Smooth muscle cell (in vitro differentiated cells): ENCODE results near the gene PFDN1. TPM values are rescaled to one million over a fixed set of nuclear protein-coding genes. Genes with fewer than 3 reads are reported as not detected.

ENCODE experiments used
- DNase-seq: peaks from one replicate; lab custom pipeline; 2025; ENCODE audit not compliant: unreplicated experiment; lab: John Stamatoyannopoulos, UW
- H2AFZ ChIP-seq: fragments of 200-600 bp; sonication (generic); 2 replicates; pipeline ENCODE4 v1.6.0; 2016; ENCODE audit warnings: antibody characterized with exemption, low read depth, mild to moderate bottlenecking
- H3F3A ChIP-seq: fragments of 200-600 bp; sonication (generic); 2 replicates; pipeline ENCODE4 v1.6.0; 2017; ENCODE audit warnings: antibody characterized with exemption, low read depth
- H3K27ac ChIP-seq: fragments of 200-600 bp; sonication (generic); 2 replicates; pipeline ENCODE4 v1.5.1; 2016; ENCODE audit warnings: low read depth, mild to moderate bottlenecking
- H3K27me3 ChIP-seq: fragments of 200-600 bp; sonication (generic); 2 replicates; pipeline ENCODE4 v1.6.1; 2016; ENCODE audit warnings: low read depth, mild to moderate bottlenecking
- H3K36me3 ChIP-seq: fragments of 200-600 bp; sonication (generic); 2 replicates; pipeline ENCODE4 v1.5.1; 2016; ENCODE audit warnings: low read depth
- H3K4me1 ChIP-seq: fragments of 200-600 bp; sonication (generic); 2 replicates; pipeline ENCODE4 v1.5.1; 2016; ENCODE audit warnings: low read depth
- H3K4me2 ChIP-seq: fragments of 200-600 bp; sonication (generic); 2 replicates; pipeline ENCODE4 v1.6.0; 2016; ENCODE audit warnings: mild to moderate bottlenecking
- H3K4me3 ChIP-seq: fragments of 200-600 bp; sonication (generic); 2 replicates; pipeline ENCODE4 v1.5.1; 2016; ENCODE audit warnings: mild to moderate bottlenecking
- H3K79me2 ChIP-seq: fragments of 200-600 bp; sonication (generic); 2 replicates; pipeline ENCODE4 v1.6.0; 2016; ENCODE audit warnings: low read depth, mild to moderate bottlenecking
- H3K9ac ChIP-seq: fragments of 200-600 bp; sonication (generic); 2 replicates; pipeline ENCODE4 v1.6.0; 2016; ENCODE audit warnings: low read depth
- H3K9me3 ChIP-seq: fragments of 200-600 bp; sonication (generic); replicated peaks from 2 replicates; pipeline ENCODE4 v1.5.1; 2016; ENCODE audit warnings: low read depth
- H4K20me1 ChIP-seq: fragments of 200-600 bp; sonication (generic); 2 replicates; pipeline ENCODE4 v1.6.0; 2016; ENCODE audit warnings: low read depth
- CTCF ChIP-seq: fragments of 200-600 bp; sonication (generic); IDR thresholded peaks from 2 replicates; pipeline ENCODE4 v1.5.1; 2017; ENCODE audit warnings: borderline replicate concordance, mild to moderate bottlenecking, antibody characterized with exemption; ENCODE audit not compliant: insufficient read depth, poor library complexity, severe bottlenecking
- WGBS: methylation state at CpG from one replicate; pipeline ENCODE4 v1.1.7; 2016; ENCODE audit warnings: low lambda C conversion rate; 5-methylcytosine and 5-hydroxymethylcytosine counted together
- polyA plus RNA-seq: library from polyadenylated mRNA; unstranded; fragments of >200 nt; fragmentation: Nextera tagmentation; extraction: Ambion mirVana; gene quantifications from 2 replicates; pipeline ENCODE4 v1.2.1, GENCODE V29; 2016
- total RNA-seq: library from RNA; depleted of rRNA; stranded (reverse); fragments of >200 nt; gene quantifications from 2 replicates; pipeline ENCODE4 v1.2.3, GENCODE V29; 2014

Gene PFDN1
- total and polyA plus RNA-seq, 2 experiments from 2014 or later, result 145 to 154 TPM

- Histone ChIP-seq H3K4me3 (no peak overlapping the region), H3K4me1 (no peaks in the 10 kb centered on the region), H3K9me3 (no peaks in the 10 kb centered on the region), H3K36me3 (no peaks in the 10 kb centered on the region), H3F3A (no peaks in the 10 kb centered on the region), H3K27me3 (no peaks in the 10 kb centered on the region), H3K79me2 (no peaks in the 10 kb centered on the region), H3K27ac (no peak overlapping the region), H3K4me2 (no peak overlapping the region), H3K9ac (no peak overlapping the region), H4K20me1 (no peaks in the 10 kb centered on the region), H2AFZ (no peak overlapping the region)
- 89% methylated on average over 1 of the region's 1 CpG for WGBS
- no peak for TF ChIP-seq CTCF
- DNase-seq, result no peak
Measured at GRCh38 chr5:140230373-140230772, 72.5 kb downstream of the PFDN1 start.

DNA sequence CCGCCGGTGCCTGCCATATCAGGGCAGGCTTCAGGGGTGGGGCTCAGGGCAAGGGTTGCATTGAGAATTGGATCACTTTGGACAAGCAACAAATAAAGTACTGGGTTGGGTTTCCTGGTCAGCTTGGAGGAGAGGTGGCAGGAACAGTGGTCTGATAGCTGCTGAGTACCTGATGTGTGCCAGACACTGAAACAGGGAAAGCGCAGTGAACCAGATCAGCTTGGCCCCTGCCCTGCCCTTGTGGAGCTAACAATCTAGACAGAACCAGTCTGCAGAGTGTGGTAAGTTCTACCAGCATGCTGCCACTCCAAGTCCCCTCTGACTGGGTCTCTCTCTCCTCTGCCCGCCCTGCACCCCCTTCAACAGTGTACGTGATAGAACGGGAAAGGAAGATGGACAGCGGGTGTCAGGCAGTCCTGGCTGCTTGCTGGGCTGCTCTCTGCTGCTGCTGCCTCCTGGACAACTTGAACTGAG is 74.5 kb downstream of the PFDN1 start:
- Histone ChIP-seq H3K4me3 (no peak overlapping the region), H3F3A (no peaks in the 10 kb centered on the region), H4K20me1 (no peaks in the 10 kb centered on the region), H3K79me2 (no peaks in the 10 kb centered on the region), H2AFZ (no peak overlapping the region), H3K9me3 (no peaks in the 10 kb centered on the region), H3K36me3 (no peaks in the 10 kb centered on the region), H3K27ac (no peak overlapping the region), H3K9ac (no peak overlapping the region), H3K4me2 (no peak overlapping the region), H3K4me1 (no peaks in the 10 kb centered on the region), H3K27me3 (no peaks in the 10 kb centered on the region)
- WGBS, result 98% methylated on average over 7 of the region's 7 CpGs
- DNase-seq, result no peak
- TF ChIP-seq CTCF, result no peak

DNA sequence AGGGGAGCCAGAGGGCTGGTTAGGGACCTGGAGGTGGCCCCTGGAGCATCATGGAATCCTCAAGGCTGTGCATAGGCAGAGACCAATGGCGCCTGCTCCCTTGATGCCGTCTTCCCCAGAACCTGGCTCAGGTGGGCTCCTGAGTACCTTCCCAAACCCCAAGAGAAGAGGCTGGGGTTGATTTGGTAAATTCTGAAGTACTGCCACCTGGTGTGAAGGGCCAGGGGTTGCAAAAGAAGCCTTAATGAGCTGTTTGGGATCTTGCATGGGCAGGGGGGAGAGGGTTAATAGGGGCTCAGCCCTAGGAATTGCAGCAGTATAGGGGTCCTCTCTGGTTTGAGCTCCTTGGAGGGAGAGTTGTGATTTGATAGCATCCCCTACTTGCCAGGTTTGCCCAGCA is 75.9 kb downstream of the PFDN1 start:
- H3F3A ChIP-seq, result no peaks in the 10 kb centered on the region

More for the DNA sequence above, 75.9 kb downstream of the PFDN1 start:
- Histone ChIP-seq H3K9me3 (no peaks in the 10 kb centered on the region), H3K4me3 (no peak overlapping the region), H3K4me1 (no peaks in the 10 kb centered on the region), H3K27me3 (no peaks in the 10 kb centered on the region), H3K36me3 (no peaks in the 10 kb centered on the region), H3K79me2 (no peaks in the 10 kb centered on the region), H3K4me2 (no peak overlapping the region), H3K27ac (no peak overlapping the region), H2AFZ (no peak overlapping the region), H3K9ac (no peak overlapping the region), H4K20me1 (no peaks in the 10 kb centered on the region)
- TF ChIP-seq CTCF, result no peak
- DNase-seq, result no peak
- WGBS, result 89% methylated on average over 2 of the region's 2 CpGs
